Lower lobe of right lung (tissue), 2 donors: Measurements from ENCODE around the gene CCDC127. TPM values are rescaled to one million over a fixed set of nuclear protein-coding genes. Genes with fewer than 3 reads are reported as not detected.

Source experiments
- ATAC-seq, 2 donors: fragments of 200-7000 bp; cut with Tn5 transposase; one replicate each; pipeline ENCODE4 v1.9.1; 2020 to 2022; ENCODE audit warnings: mild to moderate bottlenecking in 2 of 2, moderate library complexity in 2 of 2
- DNase-seq: peaks from one replicate; pipeline ENCODE4 v3.0.0-alpha.2; 2020
- H3K27ac ChIP-seq: fragments of 200-600 bp; one replicate; pipeline ENCODE4 v1.8.0; 2022
- H3K27me3 ChIP-seq: fragments of 200-600 bp; one replicate; pipeline ENCODE4 v1.8.0; 2022; ENCODE audit warnings: low read depth
- H3K36me3 ChIP-seq: fragments of 200-600 bp; one replicate; pipeline ENCODE4 v1.8.0; 2022; ENCODE audit warnings: mild to moderate bottlenecking
- H3K4me1 ChIP-seq: fragments of 200-600 bp; one replicate; pipeline ENCODE4 v1.8.0; 2022
- H3K4me3 ChIP-seq: fragments of 200-600 bp; one replicate; pipeline ENCODE4 v1.8.0; 2022; ENCODE audit warnings: mild to moderate bottlenecking
- H3K9me3 ChIP-seq: fragments of 200-600 bp; one replicate; pipeline ENCODE4 v1.8.0; 2022
- intact Hi-C: fragments of 100-400 bp; cut with DNase I; formaldehyde crosslinking; loops from one replicate; pipeline ENCODE4 v1.11.0; 2022
- total RNA-seq: library from RNA; stranded (reverse); fragmentation: NEBNext Ultra II Directional; extraction: Animal tissue kit (Norgen Biotek cat#: 25700); gene quantifications from one replicate; pipeline ENCODE4 v1.2.1, GENCODE V29; 2021
- TF ChIP-seq, protein P1 (sequence below): fragments of 200-600 bp; IDR thresholded peaks from one replicate; pipeline ENCODE4 v1.8.0; 2022; ENCODE audit warnings: antibody characterized with exemption, mild to moderate bottlenecking
- donor health status: DM: no; HTN: yes; CAD: no; lungs with severe emphysema.

Gene CCDC127
- total RNA-seq, 1 donor from 2014 or later = 4.9 TPM

DNA sequence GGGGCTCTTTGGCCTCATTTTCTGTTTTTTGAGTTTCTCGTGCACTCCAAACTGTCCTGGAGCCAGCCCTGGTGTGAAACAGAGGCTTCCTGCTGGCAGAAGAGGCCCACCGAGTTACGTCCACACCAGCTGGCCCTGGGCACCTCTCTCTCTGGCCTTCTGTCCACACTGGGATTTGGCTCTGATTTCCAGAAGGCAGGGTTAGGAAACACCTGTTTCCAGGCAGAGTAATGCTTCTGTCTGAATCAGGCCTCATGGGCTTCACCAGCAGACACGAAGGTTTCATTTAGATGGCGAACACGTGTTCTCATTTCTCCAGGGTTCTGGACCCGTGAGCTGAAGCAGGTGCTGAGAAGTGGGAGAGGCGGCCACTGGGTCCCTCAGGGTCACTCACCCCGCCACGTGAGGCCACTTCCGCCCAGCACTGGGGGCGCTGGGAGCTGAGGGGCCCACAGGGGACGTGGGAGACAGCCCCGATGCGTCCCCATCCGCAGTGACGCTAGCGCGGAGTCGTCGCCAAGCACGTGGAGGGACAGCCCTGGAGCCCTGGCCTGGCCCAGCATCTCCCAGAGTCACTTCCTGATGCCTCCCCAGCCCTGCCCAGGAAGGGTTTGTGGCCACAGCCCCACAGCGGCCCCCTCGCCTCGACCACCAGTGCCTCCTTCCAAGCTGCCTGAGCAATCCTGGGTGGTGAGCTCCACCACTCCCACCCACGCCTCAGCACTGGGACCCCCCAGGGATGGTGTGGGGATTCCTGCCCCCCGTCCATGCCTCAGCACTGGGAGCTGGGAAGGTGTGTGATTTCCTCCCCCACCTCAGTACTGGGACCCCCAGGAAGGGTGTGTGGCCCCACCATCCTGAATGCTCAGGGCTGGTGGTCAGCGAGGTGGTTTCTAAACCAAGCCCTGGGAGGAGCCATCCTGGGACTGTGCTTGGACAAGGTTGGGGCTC, 31.6 kb downstream of the CCDC127 start:
- H3K36me3 ChIP-seq = no peaks in the 10 kb centered on the region
- H3K9me3 ChIP-seq = no peaks in the 10 kb centered on the region
- no peak overlapping the region for H3K4me3 ChIP-seq
- ATAC-seq = no peak
- peaks cover 16% of the 10 kb centered on the region for H3K4me1 ChIP-seq
- H3K27me3 ChIP-seq = no peaks in the 10 kb centered on the region
- no peak overlapping the region for H3K27ac ChIP-seq
- TF ChIP-seq, protein P1, sequence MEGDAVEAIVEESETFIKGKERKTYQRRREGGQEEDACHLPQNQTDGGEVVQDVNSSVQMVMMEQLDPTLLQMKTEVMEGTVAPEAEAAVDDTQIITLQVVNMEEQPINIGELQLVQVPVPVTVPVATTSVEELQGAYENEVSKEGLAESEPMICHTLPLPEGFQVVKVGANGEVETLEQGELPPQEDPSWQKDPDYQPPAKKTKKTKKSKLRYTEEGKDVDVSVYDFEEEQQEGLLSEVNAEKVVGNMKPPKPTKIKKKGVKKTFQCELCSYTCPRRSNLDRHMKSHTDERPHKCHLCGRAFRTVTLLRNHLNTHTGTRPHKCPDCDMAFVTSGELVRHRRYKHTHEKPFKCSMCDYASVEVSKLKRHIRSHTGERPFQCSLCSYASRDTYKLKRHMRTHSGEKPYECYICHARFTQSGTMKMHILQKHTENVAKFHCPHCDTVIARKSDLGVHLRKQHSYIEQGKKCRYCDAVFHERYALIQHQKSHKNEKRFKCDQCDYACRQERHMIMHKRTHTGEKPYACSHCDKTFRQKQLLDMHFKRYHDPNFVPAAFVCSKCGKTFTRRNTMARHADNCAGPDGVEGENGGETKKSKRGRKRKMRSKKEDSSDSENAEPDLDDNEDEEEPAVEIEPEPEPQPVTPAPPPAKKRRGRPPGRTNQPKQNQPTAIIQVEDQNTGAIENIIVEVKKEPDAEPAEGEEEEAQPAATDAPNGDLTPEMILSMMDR = no peak
- DNase-seq = no peak
- intact Hi-C loops = no loop called here

DNA sequence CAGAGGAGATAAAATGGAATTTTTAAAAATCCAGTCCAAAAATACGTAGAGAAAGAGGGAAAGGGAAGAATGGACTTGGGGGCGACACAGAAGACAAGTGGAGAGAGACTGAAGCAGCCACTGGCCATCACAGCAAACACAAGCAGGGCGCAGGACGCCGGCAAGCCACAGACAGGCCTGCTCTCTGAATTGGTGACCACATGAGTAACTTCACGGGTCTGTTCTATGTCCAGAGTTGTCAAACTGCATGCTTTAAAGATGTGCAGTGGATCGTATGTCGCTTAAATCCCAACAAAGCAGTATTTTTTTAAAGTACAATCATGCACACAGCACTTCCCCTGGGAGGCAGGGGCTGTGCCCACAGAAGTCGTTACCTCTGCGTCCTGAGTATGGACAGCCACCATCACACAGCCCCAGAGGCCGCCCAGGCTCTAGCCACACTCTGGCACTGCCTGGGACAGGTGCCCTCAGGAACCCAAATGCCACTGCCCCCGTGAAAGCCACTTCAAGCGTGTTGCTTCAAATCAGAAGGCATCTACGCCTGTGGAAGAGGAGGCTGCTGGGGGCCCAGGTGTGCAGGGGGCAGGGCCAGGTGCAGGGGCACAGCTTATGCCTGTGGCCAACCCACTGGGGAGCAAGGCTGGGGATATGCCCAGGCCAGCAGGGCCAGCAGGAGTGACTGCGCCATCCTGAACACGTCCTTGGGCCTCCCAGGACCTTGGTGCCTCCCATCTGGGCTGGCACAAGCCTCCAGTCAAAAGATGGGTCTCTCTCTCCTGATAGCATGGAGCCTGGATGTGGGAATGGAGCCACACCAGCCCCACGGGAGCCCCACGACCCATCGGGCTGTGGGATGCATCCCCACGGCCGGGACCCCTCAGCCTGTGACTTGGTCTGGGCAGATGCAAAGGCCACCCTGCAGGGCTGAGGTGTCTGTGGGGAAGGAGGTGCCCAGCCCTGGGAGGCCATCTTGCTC, 32.6 kb downstream of the CCDC127 start:
- intact Hi-C loops = no loop called here
- peak; percentile 36 for DNase-seq
- no peaks in the 10 kb centered on the region for H3K27me3 ChIP-seq
- ATAC-seq = no peak
- TF ChIP-seq, protein P1 = no peak
- no peaks in the 10 kb centered on the region for H3K36me3 ChIP-seq
- H3K27ac ChIP-seq = no peak overlapping the region
- no peak overlapping the region for H3K4me3 ChIP-seq
- H3K9me3 ChIP-seq = no peaks in the 10 kb centered on the region
- H3K4me1 ChIP-seq = peaks cover 16% of the 10 kb centered on the region

DNA sequence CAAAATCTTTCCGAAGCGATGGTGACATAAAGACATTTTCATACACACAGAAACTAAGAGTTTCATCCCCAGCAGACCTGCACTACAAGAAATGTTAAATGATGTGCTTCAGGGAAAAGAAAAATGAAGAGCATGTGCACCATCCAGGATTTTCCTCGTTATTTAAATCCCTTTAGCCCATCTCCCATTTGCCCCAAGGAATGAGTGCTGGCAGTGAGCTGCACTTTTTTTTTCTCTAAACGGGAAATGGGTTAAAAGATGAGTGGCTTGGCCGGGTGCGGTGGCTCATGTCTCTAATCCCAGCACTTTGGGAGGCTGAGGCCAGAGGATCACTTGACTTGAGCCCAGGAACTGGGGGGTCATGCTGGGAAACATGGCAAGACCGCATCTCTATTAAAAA, 33.5 kb downstream of the CCDC127 start:
- no peak for DNase-seq
- H3K4me1 ChIP-seq = peaks cover 16% of the 10 kb centered on the region
- no peaks in the 10 kb centered on the region for H3K36me3 ChIP-seq
- TF ChIP-seq, protein P1 = no peak
- no peaks in the 10 kb centered on the region for H3K9me3 ChIP-seq
- H3K27me3 ChIP-seq = no peaks in the 10 kb centered on the region
- no peak for ATAC-seq
- no peak overlapping the region for H3K27ac ChIP-seq
- no peak overlapping the region for H3K4me3 ChIP-seq
- intact Hi-C loops = no loop called here

- no peak for DNase-seq
Observed at GRCh38 chr5:182126-182525, 35.8 kb downstream of the CCDC127 start.

DNA sequence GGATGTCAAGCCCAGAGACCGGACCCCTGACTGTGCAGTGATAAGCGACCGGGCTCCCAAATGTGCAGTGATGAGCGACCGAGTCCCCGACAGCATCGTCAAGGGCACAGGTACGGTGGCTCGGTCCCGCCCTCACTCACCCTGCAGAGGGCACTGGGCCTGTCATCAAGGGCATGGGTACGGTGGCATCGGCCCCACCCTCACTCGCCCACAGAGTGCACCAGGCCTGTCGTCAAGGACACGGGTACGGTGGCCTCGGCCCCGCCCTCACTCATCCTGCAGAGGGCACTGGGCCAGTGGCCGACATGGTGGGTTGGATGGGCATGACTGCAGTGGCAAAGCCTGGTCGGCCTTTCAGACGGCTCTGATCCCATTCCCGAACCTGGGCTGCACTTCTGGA, 36.4 kb downstream of the CCDC127 start:
- Histone ChIP-seq H3K4me3 (no peak overlapping the region), H3K27me3 (no peaks in the 10 kb centered on the region), H3K4me1 (no peaks in the 10 kb centered on the region), H3K36me3 (no peaks in the 10 kb centered on the region), H3K9me3 (no peaks in the 10 kb centered on the region), H3K27ac (no peak overlapping the region)
- TF ChIP-seq, protein P1 = no peak
- ATAC-seq (no peak), DNase-seq (no peak)
- intact Hi-C loops = no loop called here

More at GRCh38 chr5:182126-182525, 35.8 kb downstream of the CCDC127 start:
- intact Hi-C loops = no loop called here
- Histone ChIP-seq H3K36me3 (no peaks in the 10 kb centered on the region), H3K4me1 (no peaks in the 10 kb centered on the region), H3K4me3 (no peak overlapping the region), H3K9me3 (no peaks in the 10 kb centered on the region), H3K27ac (no peak overlapping the region), H3K27me3 (no peaks in the 10 kb centered on the region)
- ATAC-seq = no peak
- TF ChIP-seq, protein P1 = no peak
